Embryonic facial prominence (tissue), 1 donor: ENCODE results near the gene ELANE.
"Not testable (repeated sequence)": the region's sequence is repeated elsewhere in the genome, so short reads cannot be mapped to it uniquely, and the experiment has no call there.

Experiments
- DNase-seq: peaks from one replicate; pipeline ENCODE4 v3.0.0-alpha.2; 2016; ENCODE audit errors: extremely low spot score

ELANE gene

GRCh38 chr19:842802-843179 lies 9.3 kb upstream of the ELANE start:
- not testable (repeated sequence) for DNase-seq

- no peak for DNase-seq
These were observed 8.8 kb upstream of the ELANE start for GRCh38 chr19:843180-843835.

- DNase-seq = no peak
These were observed 8.1 kb upstream of the ELANE start for GRCh38 chr19:843836-844545.

GRCh38 chr19:844546-844971 lies 7.5 kb upstream of the ELANE start:
- DNase-seq = no peak

GRCh38 chr19:845707-846521 lies 6.2 kb upstream of the ELANE start:
- no peak for DNase-seq

- no peak for DNase-seq
These were observed 3.6 kb upstream of the ELANE start for GRCh38 chr19:848386-848921.

- not testable (repeated sequence) for DNase-seq
These were observed 2.9 kb upstream of the ELANE start for GRCh38 chr19:849195-849594.

GRCh38 chr19:850221-850978 lies 1.7 kb upstream of the ELANE start:
- no peak for DNase-seq

- no peak for DNase-seq
These were observed 1.1 kb upstream of the ELANE start for GRCh38 chr19:850979-851335.

GRCh38 chr19:853014-853585 lies 997 bp downstream of the ELANE start:
- no peak for DNase-seq

GRCh38 chr19:853614-854220 lies 1.6 kb downstream of the ELANE start:
- not testable (repeated sequence) for DNase-seq

GRCh38 chr19:854549-854948 lies 2.4 kb downstream of the ELANE start:
- no peak for DNase-seq

GRCh38 chr19:855142-855541 lies 3.0 kb downstream of the ELANE start:
- no peak for DNase-seq

- DNase-seq = no peak
These were observed 3.5 kb downstream of the ELANE start for GRCh38 chr19:855566-856120.

GRCh38 chr19:858284-858683 lies 6.2 kb downstream of the ELANE start:
- DNase-seq = no peak

GRCh38 chr19:858868-859843 lies 7.1 kb downstream of the ELANE start, which contains the start of gene CFD:
TSS of gene CFD (plus strand) at chr19:859664. CDS start at chr19:859690, 26 bp downstream.
- DNase-seq = no peak

- no peak for DNase-seq
These were observed 9.1 kb downstream of the ELANE start for GRCh38 chr19:861141-861755.

- no peak for DNase-seq
These were observed 9.9 kb downstream of the ELANE start for GRCh38 chr19:861756-862580.
